ENCODE measurements around the gene NCK2. TPM values are rescaled to one million over a fixed set of nuclear protein-coding genes. Genes with fewer than 3 reads are reported as not detected.

Gene NCK2
- total RNA-seq, 1 experiment from 2014 or later, result 21.6 TPM

GRCh38 chr2:105798595-105798994 is 53.9 kb downstream of the NCK2 start:
- no TSS peak for BruUV-seq (replicated peaks)
- Histone ChIP-seq H3K27me3 (replicated peaks; ENCODE audit: insufficient read depth, low read depth, low read length, poor library complexity) (peaks cover 57% of the 10 kb centered on the region), H3K4me3 (ENCODE audit: low read depth, low read length, poor library complexity, severe bottlenecking) (no peak overlapping the region), H3K4me1 (ENCODE audit: insufficient read depth, low read length, poor library complexity, severe bottlenecking) (peaks cover 34% of the 10 kb centered on the region), H3K9me3 (ENCODE audit: low read depth, low read length, poor library complexity, severe bottlenecking) (no peaks in the 10 kb centered on the region), H3K36me3 (ENCODE audit: insufficient read depth, low read length, poor library complexity, severe bottlenecking) (no peaks in the 10 kb centered on the region), H3K27ac (ENCODE audit: low read depth, low read length, poor library complexity, severe bottlenecking) (no peak overlapping the region)
- no peak for TF ChIP-seq EZH2 (IDR thresholded peaks at IDR 0.05; ENCODE audit: borderline replicate concordance, low read depth, low read length, poor library complexity, severe bottlenecking)
- TF ChIP-seq CTCF (conservative IDR thresholded peaks at IDR 0.05; ENCODE audit: low read depth, low read length), result no peak
- intact Hi-C loops (cut with micrococcal nuclease; ENCODE audit: unreplicated experiment), result no loop called here
- ChIA-PET CTCF (no interaction called here), POLR2A (ENCODE audit: low non-redundant PET) (no interaction called here)
- DNase-seq (ENCODE audit: low spot score), result no peak

- H3K36me3 ChIP-seq (ENCODE audit: insufficient read depth, low read length, poor library complexity, severe bottlenecking), result no peaks in the 10 kb centered on the region
- intact Hi-C loops (cut with micrococcal nuclease; ENCODE audit: unreplicated experiment), result no loop called here
- no peaks in the 10 kb centered on the region for H3K9me3 ChIP-seq (ENCODE audit: low read depth, low read length, poor library complexity, severe bottlenecking)
- peaks cover 44% of the 10 kb centered on the region for H3K4me1 ChIP-seq (ENCODE audit: insufficient read depth, low read length, poor library complexity, severe bottlenecking)
- ChIA-PET CTCF (no interaction called here), POLR2A (ENCODE audit: low non-redundant PET) (no interaction called here)
- H3K27me3 ChIP-seq (replicated peaks; ENCODE audit: insufficient read depth, low read depth, low read length, poor library complexity), result peaks cover 64% of the 10 kb centered on the region
- BruUV-seq (replicated peaks), result no TSS peak
- no peak for DNase-seq (ENCODE audit: low spot score)
- no peak overlapping the region for H3K27ac ChIP-seq (ENCODE audit: low read depth, low read length, poor library complexity, severe bottlenecking)
- H3K4me3 ChIP-seq (ENCODE audit: low read depth, low read length, poor library complexity, severe bottlenecking), result no peak overlapping the region
- TF ChIP-seq EZH2 (IDR thresholded peaks at IDR 0.05; ENCODE audit: borderline replicate concordance, low read depth, low read length, poor library complexity, severe bottlenecking) (no peak), CTCF (conservative IDR thresholded peaks at IDR 0.05; ENCODE audit: low read depth, low read length) (no peak)
Observed at GRCh38 chr2:105800036-105800713, 55.5 kb downstream of the NCK2 start.

- no peaks in the 10 kb centered on the region for H3K9me3 ChIP-seq (ENCODE audit: low read depth, low read length, poor library complexity, severe bottlenecking)
- CTCF ChIA-PET, result no interaction called here
- BruUV-seq (replicated peaks), result no TSS peak
- no peak overlapping the region for H3K27ac ChIP-seq (ENCODE audit: low read depth, low read length, poor library complexity, severe bottlenecking)
- H3K27me3 ChIP-seq (replicated peaks; ENCODE audit: insufficient read depth, low read depth, low read length, poor library complexity), result peaks cover 72% of the 10 kb centered on the region
- DNase-seq (ENCODE audit: low spot score), result no peak
- POLR2A ChIA-PET (ENCODE audit: low non-redundant PET), result interaction anchor here (0.6 kb wide), 1 partner anchor 380 kb away, joined by 3 read pairs; no protein-coding TSS in a partner anchor
- intact Hi-C loops (cut with micrococcal nuclease; ENCODE audit: unreplicated experiment), result no loop called here
- no peak overlapping the region for H3K4me3 ChIP-seq (ENCODE audit: low read depth, low read length, poor library complexity, severe bottlenecking)
- peaks cover 35% of the 10 kb centered on the region for H3K4me1 ChIP-seq (ENCODE audit: insufficient read depth, low read length, poor library complexity, severe bottlenecking)
- TF ChIP-seq EZH2 (IDR thresholded peaks at IDR 0.05; ENCODE audit: borderline replicate concordance, low read depth, low read length, poor library complexity, severe bottlenecking) (no peak), CTCF (conservative IDR thresholded peaks at IDR 0.05; ENCODE audit: low read depth, low read length) (no peak)
- H3K36me3 ChIP-seq (ENCODE audit: insufficient read depth, low read length, poor library complexity, severe bottlenecking), result no peaks in the 10 kb centered on the region
Observed at GRCh38 chr2:105800953-105801635, 56.4 kb downstream of the NCK2 start.

Data from A673 (cell line).